Measurements from ENCODE around the gene PIK3R3. TPM values are rescaled to one million over a fixed set of nuclear protein-coding genes. Genes with fewer than 3 reads are reported as not detected.
A peak's percentile ranks its signal among the peaks of the same experiment; 100 is the strongest.

Gene PIK3R3
- total RNA-seq = 53.5 TPM

DNA sequence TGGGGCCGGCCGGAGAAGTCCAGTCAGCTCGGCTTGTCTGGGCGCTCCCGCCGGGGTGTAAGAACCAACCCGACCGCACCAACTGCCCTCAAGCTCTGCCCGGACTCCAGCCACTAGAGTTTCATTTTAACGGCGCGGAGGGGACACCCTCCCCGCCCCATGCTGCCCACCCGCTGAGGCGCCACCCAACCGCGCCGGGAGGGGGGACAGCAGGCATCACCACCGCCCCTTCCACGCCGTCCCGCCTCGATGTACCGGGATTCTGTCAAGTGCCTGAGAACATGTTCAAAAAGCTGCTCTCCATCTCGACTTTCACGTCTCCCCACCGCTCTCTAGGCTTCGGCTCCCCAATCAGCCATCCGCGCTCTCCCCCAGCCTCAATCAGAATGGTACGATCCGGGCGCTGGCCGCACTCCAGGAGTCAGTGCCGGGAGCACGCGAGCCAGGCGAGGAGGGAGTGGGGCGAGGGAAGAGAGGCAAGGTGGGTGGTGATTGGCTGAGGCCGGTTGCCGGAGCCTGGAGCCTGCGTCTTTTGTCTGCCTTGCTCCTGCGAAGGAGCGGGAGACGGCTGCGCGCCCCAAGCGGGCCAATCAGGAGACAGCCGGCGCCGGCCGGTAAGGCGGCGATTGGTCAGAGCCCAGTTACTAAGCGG is at the start of gene PIK3R3:
Gene PIK3R3 (minus strand): TSS at position 101 of the 652 bp plus-strand sequence. CDS start 677 bp downstream, outside the sequence.
- intact Hi-C loops (cut with DNase I) = no loop called here

DNA sequence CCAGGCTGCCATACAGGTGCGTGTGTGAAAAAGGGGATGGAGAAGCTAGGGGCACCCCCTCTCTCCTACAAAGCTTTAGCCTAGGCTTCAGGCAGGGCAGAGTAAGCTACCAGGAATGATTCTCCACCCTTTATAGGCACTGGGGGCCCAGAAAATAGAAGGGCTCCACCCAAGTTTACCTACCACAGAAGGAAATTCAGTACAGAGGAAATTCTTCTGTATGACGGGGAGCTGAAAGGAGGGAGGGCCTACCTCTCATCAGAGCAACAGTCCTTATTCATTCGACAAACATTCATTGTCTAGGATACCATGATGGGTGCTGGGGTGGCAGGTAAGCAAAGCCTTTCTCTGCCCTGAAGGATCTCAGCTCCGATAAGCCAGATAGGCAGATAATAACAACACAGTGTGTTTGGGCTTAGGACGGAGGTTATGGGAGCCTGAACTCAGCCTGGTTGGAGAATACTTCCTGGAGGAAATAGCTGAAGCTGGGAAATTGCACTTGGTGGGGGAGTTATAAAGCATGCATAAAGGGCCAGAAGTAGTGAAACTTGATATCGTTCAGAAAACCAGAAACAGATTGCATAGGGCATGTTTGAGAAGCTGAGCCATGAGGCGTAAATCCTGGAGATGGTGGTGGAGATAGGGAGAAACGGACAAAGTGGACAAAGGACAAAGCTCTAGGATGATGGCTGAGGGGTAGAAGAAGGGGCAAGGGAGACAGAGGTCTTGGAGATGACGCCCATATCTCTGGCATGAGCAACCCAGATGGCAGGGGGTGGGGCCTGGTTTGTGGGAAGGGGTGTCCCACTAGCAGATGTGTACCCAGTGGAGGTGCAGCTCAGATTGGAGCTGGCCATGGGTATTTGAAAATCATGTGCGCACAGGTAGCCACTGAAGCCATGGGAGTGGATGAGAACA is 49.2 kb upstream of the PIK3R3 start:
- DNase-seq (ENCODE audit: low spot score) (no peak), ATAC-seq (no peak)
- intact Hi-C loops (cut with DNase I) = no loop called here

More for the DNA sequence above, at the start of gene PIK3R3:
- ATAC-seq (peak; percentile 100), DNase-seq (ENCODE audit: low spot score) (peak; percentile 98)

DNA sequence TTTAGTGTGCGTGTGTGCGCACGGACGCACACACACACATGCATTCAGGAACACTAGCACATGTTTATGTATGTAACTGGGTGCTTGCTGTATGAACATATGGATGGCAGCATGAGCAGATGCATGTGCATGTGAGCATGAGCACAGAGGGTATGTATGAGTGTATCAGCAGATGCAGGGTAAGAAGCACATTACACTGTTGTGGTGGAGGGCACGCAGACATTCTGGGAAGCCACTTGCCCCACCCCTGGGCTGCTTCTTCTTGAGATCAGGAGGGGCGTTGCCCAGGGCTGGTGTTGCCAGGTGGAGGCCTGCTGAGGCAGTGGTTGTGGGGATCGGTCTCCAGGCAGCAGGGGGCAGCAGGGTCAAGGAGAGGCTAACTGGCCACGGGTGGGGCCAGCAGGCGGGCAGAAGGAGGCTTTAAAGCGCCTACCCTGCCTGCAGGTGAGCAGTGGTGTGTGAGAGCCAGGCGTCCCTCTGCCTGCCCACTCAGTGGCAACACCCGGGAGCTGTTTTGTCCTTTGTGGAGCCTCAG is 47.7 kb upstream of the PIK3R3 start:
- intact Hi-C loops (cut with DNase I) = no loop called here
- ATAC-seq = no peak

DNA sequence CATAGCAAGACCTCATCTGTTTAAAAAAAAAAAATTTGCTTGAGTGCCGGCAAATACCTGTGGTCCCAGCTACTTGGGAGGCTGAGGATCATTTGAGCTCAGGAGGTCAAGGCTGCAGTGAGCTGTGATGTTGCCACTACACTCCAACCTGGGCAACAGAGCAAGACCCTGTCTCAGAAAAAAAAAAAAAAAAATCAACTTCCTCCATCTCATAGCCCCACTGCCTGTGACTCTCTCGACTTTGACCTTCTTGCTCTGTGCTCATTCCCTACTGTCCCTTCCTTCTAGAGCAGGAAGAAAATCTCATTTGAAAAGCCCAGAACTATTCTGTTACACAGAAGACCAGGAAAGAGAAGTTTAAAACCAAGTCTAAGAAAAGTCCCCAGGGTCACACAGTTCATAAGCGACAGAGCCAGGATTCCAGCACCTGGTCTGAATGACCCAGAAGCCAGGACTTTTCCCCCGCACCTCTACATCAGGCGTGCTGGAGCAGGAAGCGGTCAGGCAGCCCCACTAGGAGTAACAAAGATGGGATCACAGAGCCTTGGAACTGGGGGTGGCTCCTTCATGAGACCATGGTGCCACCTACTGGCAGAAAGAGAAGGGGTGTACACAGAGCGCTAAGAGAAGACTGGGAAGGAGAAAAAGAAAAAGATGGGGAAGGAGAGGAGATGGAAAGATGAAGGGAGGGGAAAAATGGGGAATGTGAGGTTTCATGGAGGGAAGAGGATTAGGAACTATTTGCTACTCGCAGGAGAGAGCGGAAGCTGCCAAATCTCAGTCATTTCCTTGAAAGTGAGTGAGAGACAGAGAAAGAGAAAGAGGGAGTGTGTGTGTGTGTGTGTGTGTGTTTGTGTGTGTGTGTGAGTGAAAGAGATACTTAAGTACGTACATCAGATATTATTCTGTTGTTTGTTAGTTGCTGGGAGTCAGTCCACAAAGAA is 47.0 kb upstream of the PIK3R3 start:
- DNase-seq (ENCODE audit: low spot score) (peak; percentile 88), ATAC-seq (peak; percentile 94)
- intact Hi-C loops (cut with DNase I) = loop anchor here (2.0 kb wide), 1 partner anchor 143 kb away; no protein-coding TSS in a partner anchor

More for the DNA sequence above, 47.7 kb upstream of the PIK3R3 start:
- no peak for DNase-seq (ENCODE audit: low spot score)

DNA sequence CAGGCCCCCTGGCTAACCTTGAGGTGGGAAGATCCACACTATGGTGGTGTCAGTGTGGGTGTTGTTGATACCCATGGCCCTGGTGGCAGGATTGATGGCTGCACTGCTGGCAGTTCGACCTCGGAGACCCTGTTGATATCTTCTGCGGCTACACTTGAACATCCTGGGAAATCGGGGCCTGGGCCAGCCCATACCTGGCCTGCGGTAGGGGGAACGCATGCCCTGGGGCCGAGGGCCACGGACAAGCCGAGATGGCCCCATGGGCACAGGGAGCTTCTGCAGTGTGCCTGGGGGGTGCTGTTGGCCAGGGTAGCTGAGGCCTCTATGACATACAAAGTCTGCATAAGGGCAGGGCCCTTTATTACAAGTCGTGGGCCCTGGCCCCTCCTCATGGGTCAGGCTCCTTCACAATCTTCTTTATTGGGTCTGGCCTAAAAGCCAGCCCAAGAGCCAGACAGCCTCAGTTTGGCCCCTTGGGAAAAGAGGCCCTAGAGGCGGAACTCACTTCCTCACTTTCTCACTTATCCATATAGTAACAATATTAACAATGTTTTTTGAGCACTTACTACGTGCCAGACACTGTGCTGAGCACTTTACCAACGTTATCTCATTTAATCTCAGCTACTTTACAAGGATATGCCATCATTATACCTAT is 43.9 kb upstream of the PIK3R3 start, which contains the start of gene P3R3URF:
Gene P3R3URF (minus strand): TSS at position 278 of the 655 bp plus-strand sequence. CDS start 17 bp downstream, at position 261.
- ATAC-seq (no peak), DNase-seq (ENCODE audit: low spot score) (no peak)
- intact Hi-C loops (cut with DNase I) = no loop called here

DNA sequence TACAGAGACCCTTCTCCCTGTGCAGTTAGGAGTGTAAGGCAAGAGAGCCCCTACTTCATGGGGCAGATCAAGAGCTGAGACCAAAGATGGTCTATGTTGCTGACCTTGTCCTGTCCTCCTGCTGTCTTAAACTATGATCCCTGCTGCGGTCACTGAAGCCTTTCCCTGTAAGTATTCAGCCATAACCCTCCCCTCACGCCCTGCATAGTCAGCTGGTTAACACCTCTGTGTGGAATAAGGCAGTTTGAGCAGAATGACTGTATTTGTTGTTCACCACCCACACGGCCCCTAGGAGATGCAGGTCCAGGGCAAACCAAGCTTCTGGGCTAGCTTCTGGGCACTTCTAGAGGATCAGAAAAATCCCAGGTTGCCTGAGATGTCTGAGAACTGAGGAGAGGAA is 42.8 kb upstream of the PIK3R3 start:
- intact Hi-C loops (cut with DNase I) = no loop called here
- DNase-seq (ENCODE audit: low spot score) = no peak
- ATAC-seq = no peak

DNA sequence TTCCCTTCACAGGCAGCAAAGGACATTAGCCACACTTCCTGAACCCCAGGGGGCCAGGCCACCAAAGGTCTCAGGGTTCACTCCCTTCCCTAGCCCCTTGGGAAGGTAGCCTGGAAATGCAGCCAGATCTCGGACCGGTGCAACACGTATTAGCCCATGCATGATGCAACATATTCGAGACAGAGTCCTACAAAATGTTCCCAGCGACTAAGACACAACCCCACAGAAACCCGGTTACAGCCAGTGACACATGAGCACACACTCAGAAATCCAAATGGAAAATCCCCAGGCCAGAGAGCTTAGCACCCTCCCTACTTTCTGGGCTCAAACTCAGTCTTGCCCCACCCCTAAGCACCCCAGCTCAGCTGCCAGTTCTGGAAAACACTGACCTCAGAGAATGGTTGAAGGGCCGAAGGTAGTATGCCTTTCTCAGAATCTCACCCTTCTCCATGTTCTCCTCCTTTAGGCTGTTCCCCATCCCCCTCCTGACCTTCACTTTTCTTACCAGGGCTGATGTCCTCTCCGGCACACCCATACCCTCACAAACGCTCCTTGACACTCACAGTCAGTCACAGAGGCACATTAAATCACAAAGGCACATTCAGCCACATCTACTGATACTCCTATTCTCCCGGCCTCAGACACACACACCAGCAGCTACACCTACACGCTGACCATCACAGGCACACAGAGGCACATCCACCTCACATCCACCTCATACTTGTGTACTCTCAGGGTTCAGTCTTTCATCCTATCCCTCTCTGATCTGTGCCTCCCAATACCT is 42.2 kb upstream of the PIK3R3 start, which contains the start of gene TSPAN1:
Gene TSPAN1 (plus strand): TSS at position 640 of the 784 bp plus-strand sequence. CDS start 6,021 bp downstream, outside the sequence.
- ATAC-seq = peak; percentile 81
- DNase-seq (ENCODE audit: low spot score) = peak; percentile 55
- intact Hi-C loops (cut with DNase I) = no loop called here

DNA sequence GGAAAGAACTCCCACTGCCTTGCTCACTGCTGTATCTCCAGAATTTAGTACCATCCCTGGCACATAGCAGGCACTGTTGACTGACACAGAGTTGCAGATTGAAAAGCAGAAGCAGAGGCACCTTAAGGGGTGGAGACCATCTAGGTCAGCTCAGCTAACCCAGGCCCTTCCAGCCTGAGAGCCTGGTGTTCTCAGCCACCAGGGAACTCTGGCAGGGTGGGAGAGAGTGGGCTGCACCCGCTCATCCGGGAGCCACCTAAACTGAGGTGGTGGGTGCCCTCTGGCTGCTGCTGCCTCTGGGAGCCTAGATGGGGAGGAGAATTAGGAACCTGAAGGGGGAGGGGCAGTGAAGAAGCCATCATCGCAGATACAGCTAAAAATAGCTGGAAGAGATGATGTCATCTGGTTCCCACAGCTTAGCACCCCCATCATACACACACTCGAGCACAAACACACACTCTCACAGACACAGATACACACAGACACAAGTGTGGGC is 41.0 kb upstream of the PIK3R3 start:
- intact Hi-C loops (cut with DNase I) = no loop called here
- peak; percentile 47 for DNase-seq (ENCODE audit: low spot score)
- no peak for ATAC-seq

DNA sequence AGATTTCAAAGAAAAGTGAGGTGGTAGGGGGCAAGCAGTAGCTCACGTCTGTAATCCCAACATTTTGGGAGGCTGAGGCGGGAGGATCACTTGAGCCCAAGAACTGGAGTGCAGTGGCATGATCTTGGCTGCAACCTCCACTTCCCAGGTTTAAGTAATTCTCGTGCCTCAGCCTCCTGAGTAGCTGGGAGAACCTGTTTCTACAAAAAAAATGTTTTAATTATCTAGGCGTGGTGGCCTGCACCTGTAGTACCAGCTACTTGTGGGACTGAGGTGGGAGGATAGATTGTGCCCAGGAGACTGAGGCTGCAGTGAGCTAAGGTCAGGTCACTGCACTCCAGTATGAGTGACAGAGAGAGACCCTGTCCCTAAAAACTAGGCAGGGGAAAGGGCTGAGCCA is 39.9 kb upstream of the PIK3R3 start:
- ATAC-seq (no peak), DNase-seq (ENCODE audit: low spot score) (no peak)
- intact Hi-C loops (cut with DNase I) = no loop called here

DNA sequence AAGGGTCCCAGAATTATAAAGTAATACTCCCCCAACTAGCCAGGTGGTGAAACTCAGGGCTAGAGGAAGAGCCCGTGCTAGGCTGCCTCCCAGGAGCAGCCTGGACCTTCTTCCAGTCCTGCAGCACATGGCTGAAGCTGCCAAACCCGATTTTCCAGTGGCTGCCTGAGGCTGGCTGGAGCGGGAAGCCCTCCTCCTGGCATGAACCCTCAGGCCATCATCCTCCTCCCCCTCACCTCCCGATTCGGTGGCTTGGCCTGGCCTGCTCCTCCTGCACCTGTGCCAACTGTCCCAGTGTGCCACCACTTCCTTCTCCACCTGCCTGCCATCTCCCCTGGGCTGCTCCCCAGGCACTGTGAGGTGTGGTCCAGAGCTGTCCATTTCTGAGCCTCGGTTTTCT is 39.4 kb upstream of the PIK3R3 start:
- no peak for ATAC-seq
- intact Hi-C loops (cut with DNase I) = no loop called here
- no peak for DNase-seq (ENCODE audit: low spot score)

DNA sequence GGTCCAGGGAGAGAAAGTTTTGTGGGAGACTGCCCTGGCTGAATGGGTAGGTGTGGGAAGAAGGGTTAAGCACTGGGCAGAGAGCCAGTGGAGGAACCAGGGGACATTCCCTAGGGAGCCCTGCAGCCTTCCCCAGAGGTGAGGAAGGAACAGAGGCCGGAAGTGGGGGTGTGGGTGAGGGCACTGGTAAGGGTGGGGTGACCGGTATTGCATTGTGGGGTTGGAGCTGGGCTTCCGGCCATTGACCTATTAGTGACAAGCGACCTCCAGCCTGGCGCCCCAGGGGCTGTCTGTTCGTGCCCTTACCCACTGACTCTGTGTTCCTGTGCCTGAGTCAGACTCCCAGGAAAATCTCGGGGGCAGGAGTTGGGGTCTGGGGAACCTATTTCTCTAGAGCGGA is 38.9 kb upstream of the PIK3R3 start:
- ATAC-seq (no peak), DNase-seq (ENCODE audit: low spot score) (no peak)
- intact Hi-C loops (cut with DNase I) = no loop called here

DNA sequence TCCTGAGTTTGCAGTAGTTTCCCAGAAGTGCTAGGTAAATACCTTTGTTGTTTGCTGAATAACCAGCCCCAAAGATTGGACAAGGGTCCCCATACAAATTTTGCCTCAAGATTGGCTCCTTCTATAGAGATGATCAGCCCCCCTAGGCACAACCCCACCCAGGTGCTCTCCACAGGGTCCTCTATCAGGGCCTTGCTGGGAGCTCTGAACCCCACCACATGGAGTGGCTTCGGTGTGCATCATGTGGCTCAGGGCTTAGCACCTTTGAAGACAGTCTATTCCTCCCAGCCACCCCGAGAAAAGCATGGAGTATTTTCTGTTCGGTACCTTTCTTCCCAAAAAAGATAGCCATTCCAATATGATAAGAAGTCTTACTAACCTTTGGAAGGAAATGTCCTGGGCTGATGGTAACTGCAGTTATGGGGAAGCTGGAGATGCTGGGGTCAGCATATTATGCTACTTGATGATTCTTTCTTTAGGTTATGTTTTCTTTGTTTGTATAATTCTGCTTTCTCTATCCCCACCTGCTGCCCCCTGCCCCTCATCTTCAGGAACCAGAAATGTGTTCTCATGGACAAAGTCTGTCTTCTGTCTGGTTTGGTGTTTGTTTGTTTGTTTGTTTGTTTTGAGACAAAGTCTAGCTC is 37.5 kb upstream of the PIK3R3 start:
- DNase-seq (ENCODE audit: low spot score) = no peak
- intact Hi-C loops (cut with DNase I) = no loop called here
- ATAC-seq = no peak

DNA sequence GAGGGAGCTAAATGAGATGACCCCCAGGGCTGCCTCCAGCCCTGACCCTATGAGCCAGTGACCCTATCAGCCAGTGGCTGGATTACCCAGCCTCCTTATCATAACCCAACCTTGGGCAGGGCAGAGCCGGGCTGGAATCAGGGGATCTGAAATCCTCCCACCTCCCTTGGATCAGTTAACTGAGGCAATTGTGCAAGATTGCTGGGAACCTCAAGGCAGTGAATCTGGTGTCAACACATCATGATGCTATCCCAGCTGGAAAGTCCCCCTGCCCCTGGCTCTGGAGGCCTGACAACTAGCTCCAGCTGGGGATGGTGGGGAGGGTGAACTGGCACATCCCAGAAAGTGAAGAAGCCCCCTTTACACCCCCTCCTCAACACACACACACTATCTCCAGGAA is 36.0 kb upstream of the PIK3R3 start:
- ATAC-seq (no peak), DNase-seq (ENCODE audit: low spot score) (no peak)
- intact Hi-C loops (cut with DNase I) = no loop called here

DNA sequence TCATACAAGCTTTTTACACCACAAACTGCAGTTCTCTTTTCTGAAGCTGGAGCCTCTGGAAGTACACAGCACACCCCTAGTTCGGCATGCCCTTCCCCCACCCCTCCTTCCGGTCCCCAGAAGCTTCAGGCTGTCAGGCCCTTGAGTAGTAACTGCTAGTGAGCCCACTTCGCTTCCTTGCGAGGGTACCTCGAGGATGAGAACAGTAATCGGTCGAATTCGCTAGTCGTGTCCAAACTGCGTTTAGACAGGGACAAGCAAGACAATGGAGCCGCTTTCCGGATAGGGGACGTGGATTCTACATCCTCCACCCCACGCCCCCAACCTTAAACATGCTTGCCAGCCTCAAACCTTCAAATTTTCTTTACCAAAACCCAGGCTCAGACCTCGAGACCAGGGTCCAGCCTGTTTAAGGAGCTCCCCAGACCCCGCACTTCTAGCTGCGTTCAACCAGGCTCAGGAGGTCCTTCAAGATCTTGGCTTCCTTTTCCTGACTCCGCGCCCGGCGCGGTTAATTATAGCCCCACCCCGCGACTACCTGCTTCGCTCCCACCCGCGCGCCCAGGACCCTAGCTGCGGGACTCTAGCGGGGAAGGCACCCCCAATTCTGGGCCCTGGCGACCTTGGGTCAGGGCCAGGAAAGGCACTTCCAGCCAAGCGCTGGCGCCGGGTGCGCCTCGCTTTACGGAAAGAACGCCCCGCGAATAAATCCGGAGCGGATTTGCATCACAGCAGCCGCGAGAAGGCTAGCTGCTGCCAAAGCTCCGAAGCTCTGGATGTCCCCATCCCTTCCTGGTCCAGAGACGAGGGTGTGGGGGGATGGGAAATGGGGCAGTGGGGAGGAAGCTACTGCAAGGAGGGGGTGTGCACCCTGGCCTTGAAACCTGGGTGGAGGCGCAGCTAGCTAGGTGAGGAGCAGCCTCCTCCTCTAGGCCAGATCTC is 34.4 kb upstream of the PIK3R3 start:
- DNase-seq (ENCODE audit: low spot score) (no peak), ATAC-seq (peak; percentile 55)

DNA sequence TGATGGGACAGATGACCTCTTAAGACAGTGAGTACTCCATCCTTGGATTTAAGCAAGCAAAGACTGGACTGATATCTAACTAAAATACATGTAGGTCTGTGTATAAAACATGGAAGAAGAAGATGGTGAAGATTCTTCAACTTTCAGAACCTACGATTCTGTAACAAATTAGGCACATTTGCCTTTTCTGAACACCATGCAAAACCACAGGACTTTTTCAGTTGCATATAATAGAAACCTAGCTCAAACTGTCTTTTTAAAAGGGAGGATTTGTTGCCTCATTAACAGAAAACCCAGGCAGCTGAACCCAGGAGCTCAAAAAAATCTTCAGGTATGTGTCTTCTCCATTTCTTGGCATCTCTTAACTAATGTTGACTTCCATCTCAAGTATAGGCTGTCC is 27.8 kb upstream of the PIK3R3 start:
- ATAC-seq = no peak
- no peak for DNase-seq (ENCODE audit: low spot score)
- intact Hi-C loops (cut with DNase I) = no loop called here

More for the DNA sequence above, 34.4 kb upstream of the PIK3R3 start:
- intact Hi-C loops (cut with DNase I) = no loop called here

DNA sequence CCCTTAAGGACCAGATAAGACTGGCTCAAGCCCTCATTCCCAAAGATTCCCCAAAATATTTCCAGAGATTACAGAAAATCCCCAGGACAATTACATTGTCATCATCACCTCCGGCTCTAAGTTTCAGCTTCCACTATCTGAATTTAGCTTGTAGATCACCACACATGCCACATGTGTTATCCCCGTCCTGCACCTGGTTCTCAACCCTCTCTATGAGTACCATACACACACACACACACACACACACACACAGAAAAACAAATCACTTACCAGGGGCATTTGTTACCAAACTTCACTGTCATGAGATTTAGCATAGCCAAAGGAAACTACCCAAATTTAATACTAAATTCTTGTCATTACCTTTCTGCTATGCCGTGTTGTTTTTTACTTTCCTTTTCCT is 27.1 kb upstream of the PIK3R3 start:
- ATAC-seq (no peak), DNase-seq (ENCODE audit: low spot score) (no peak)
- intact Hi-C loops (cut with DNase I) = no loop called here

All from sciatic nerve (tissue), 2 donors.